GM12878 (cell line): Measurements from ENCODE around the gene ANLN. TPM values are rescaled to one million over a fixed set of nuclear protein-coding genes. Genes with fewer than 3 reads are reported as not detected.
A peak's percentile ranks its signal among the peaks of the same experiment; 100 is the strongest.

Experiments used
- ATAC-seq: fragments of 200-7000 bp; cut with Tn5 transposase; 3 replicates; pipeline ENCODE4 v1.9.1; 2020; ENCODE audit warnings: mild to moderate bottlenecking, moderate library complexity
- BruUV-seq: library from RNA; stranded (reverse); fragments of 400-500 nt; replicated peaks from 2 replicates; lab custom pipeline; 2021; lab: Mats Ljungman, UMichigan
- CTCF ChIA-PET: fragments of 300-600 bp; sonication (Branson Sonifier 250); formaldehyde crosslinking; extraction: SDS; loops from one replicate; lab custom pipeline; 2021; ENCODE audit warnings: inconsistent platforms; lab: Yijun Ruan, JAX
- POLR2A ChIA-PET: fragments of 350-600 bp; formaldehyde crosslinking; extraction: SDS; loops from one replicate; lab custom pipeline; 2021; ENCODE audit warnings: inconsistent platforms; lab: Charles Lee
- RAD21 ChIA-PET: fragments of 300-600 bp; sonication (Branson Sonifier 250); formaldehyde crosslinking; loops from one replicate; lab custom pipeline; 2023; ENCODE audit warnings: antibody characterized with exemption; ENCODE audit not compliant: unreplicated experiment; lab: Charles Lee
- SMC1A ChIA-PET: fragments of 300-600 bp; sonication (Branson Sonifier 250); formaldehyde crosslinking; loops from one replicate; lab custom pipeline; 2023; ENCODE audit not compliant: unreplicated experiment, uncharacterized antibody; lab: Charles Lee
- DNase-seq: peaks from one replicate; pipeline ENCODE4 v3.0.0-alpha.2; 2011; ENCODE audit warnings: low read depth, low spot score
- FAIRE-seq: peaks from 3 replicates; lab custom pipeline; 2011; peaks lifted over from hg19 to GRCh38; lab: Jason Lieb, UNC
- H2AFZ ChIP-seq: 2 replicates; pipeline ENCODE4 v1.6.0; 2011; ENCODE audit warnings: low read depth, low read length, control low read depth; ENCODE audit not compliant: control insufficient read depth
- H3K27ac ChIP-seq: 2 replicates; pipeline ENCODE4 v1.5.1; 2011; ENCODE audit warnings: control low read depth; ENCODE audit not compliant: control insufficient read depth, insufficient read depth
- H3K27me3 ChIP-seq, 2 experiments: replicated peaks in 1 of 2; 2 replicates each; pipeline versions ENCODE4 v1.6.0 to v1.6.1; 2011; ENCODE audit warnings: low read length in 1 of 2; ENCODE audit not compliant: control insufficient read depth in 2 of 2, insufficient read depth in 2 of 2
- H3K36me3 ChIP-seq, 2 experiments: 2 replicates each; pipeline ENCODE4 v1.5.1; 2011; ENCODE audit warnings: low read length in 1 of 2; ENCODE audit not compliant: control insufficient read depth in 2 of 2, insufficient read depth in 2 of 2
- H3K4me1 ChIP-seq: 2 replicates; pipeline ENCODE4 v1.6.1; 2011; ENCODE audit warnings: mild to moderate bottlenecking, low read length, moderate library complexity, mixed read lengths; ENCODE audit not compliant: control insufficient read depth, insufficient read depth
- H3K4me2 ChIP-seq: 2 replicates; pipeline ENCODE4 v1.6.0; 2011; ENCODE audit warnings: control low read depth; ENCODE audit not compliant: control insufficient read depth, insufficient read depth
- H3K4me3 ChIP-seq: fragments of 200-600 bp; sonication (generic); 2 replicates; pipeline ENCODE4 v1.5.1; 2016
- H3K79me2 ChIP-seq: 2 replicates; pipeline ENCODE4 v1.6.0; 2011; ENCODE audit warnings: low read length; ENCODE audit not compliant: control insufficient read depth, insufficient read depth
- H3K9ac ChIP-seq: 2 replicates; pipeline ENCODE4 v1.8.0; 2011; ENCODE audit warnings: low read length, control low read depth, mixed read lengths; ENCODE audit not compliant: control insufficient read depth, insufficient read depth
- H3K9me3 ChIP-seq: replicated peaks from 3 replicates; pipeline ENCODE4 v1.5.1; 2011; ENCODE audit warnings: mild to moderate bottlenecking, low read length; ENCODE audit not compliant: control insufficient read depth, insufficient read depth
- H4K20me1 ChIP-seq: 2 replicates; pipeline ENCODE4 v1.6.0; 2011; ENCODE audit not compliant: control insufficient read depth, insufficient read depth
- BHLHE40 ChIP-seq, 2 experiments: fragments of 450-650 bp in 1 of 2; IDR thresholded peaks; 2 replicates each; pipeline ENCODE4 v1.6.1; 2011 to 2017; ENCODE audit warnings: low read depth in 2 of 2, borderline replicate concordance in 1 of 2, improper control_type of control experiment in 1 of 2, low read length in 1 of 2, mild to moderate bottlenecking in 1 of 2
- DPF2 ChIP-seq: fragments of 450-650 bp; IDR thresholded peaks from 2 replicates; pipeline ENCODE4 v1.6.1; 2017; ENCODE audit warnings: mild to moderate bottlenecking
- POLR2A ChIP-seq: IDR thresholded peaks from 2 replicates; pipeline ENCODE4 v1.6.1; 2011; ENCODE audit warnings: low read depth, mild to moderate bottlenecking, low read length
- POLR2AphosphoS2 ChIP-seq: IDR thresholded peaks from 2 replicates; pipeline ENCODE4 v1.6.1; 2011; ENCODE audit warnings: low read depth, mild to moderate bottlenecking, low read length, improper control_type of control experiment, moderate library complexity
- RUNX3 ChIP-seq: IDR thresholded peaks from 2 replicates; pipeline ENCODE4 v1.6.1; 2012; ENCODE audit warnings: low read length, inconsistent platforms
- WGBS: methylation state at CpG from one replicate; pipeline ENCODE4 v1.1.6; 2016; ENCODE audit warnings: low lambda C conversion rate; ENCODE audit not compliant: insufficient replicate concordance, insufficient coverage; ENCODE audit errors: missing lambda C conversion rate; 5-methylcytosine and 5-hydroxymethylcytosine counted together
- in situ Hi-C: fragments of 300-500 bp; cut with MboI; formaldehyde crosslinking; loops from 9 replicates; pipeline ENCODE4 v1.14.3; 2018; ENCODE audit warnings: mixed read lengths
- intact Hi-C: fragments of 100-400 bp; cut with micrococcal nuclease; formaldehyde crosslinking; loops from one replicate; pipeline ENCODE4 v1.14.2; 2022; ENCODE audit not compliant: unreplicated experiment
- polyA plus RNA-seq, 11 experiments: library from polyadenylated mRNA; depleted of rRNA in 4 of 11; unstranded in 6 of 11; stranded (reverse) in 5 of 11; fragments of >200 nt; fragmentation: Nextera tagmentation in 4 of 11; fragmentation: Illumina TruSeq in 1 of 11; extraction: Ambion mirVana in 4 of 11; extraction: Trizol in 1 of 11; gene quantifications; 1 replicate in 1 of 11; 2 replicates in 10 of 11; pipeline versions ENCODE4 v1.2.1 to v1.2.3, GENCODE V29; 2011 to 2016; ENCODE audit warnings: inconsistent platforms in 2 of 11, missing spikeins in 2 of 11, low read depth in 1 of 11
- total RNA-seq, 4 experiments: library from RNA; depleted of rRNA in 3 of 4; stranded (reverse); fragments of >200 nt in 3 of 4; fragmentation: Illumina TruSeq in 1 of 4; extraction: Trizol in 1 of 4; gene quantifications; 2 replicates each; pipeline versions ENCODE4 v1.2.1 to v1.2.3, GENCODE V29; 2013 to 2021
- TF ChIP-seq, protein P1 (sequence below): IDR thresholded peaks from 2 replicates; pipeline ENCODE4 v1.6.1; 2011; ENCODE audit warnings: mild to moderate bottlenecking, low read depth, low read length, moderate library complexity; ENCODE audit not compliant: insufficient replicate concordance

ANLN gene
- total and polyA plus RNA-seq, 10 of the 15 experiments (the other 5 are each of a cell fraction or from before 2014, with no cell fraction given), result 9.5 to 32.1 (median 24.2) TPM

- in situ Hi-C loops, result no loop called here
- SMC1A ChIA-PET, result interaction anchor here (0.7 to 1.5 kb wide), 7 partner anchors 13 to 728 kb away, joined by 3 to 5 read pairs (median 3); no protein-coding TSS in a partner anchor
These were observed 84.8 kb downstream of the ANLN start for GRCh38 chr7:36474283-36475010.

More at GRCh38 chr7:36474283-36475010, 84.8 kb downstream of the ANLN start:
- no peaks in the 10 kb centered on the region for H3K9me3 ChIP-seq
- TF ChIP-seq, protein P1, sequence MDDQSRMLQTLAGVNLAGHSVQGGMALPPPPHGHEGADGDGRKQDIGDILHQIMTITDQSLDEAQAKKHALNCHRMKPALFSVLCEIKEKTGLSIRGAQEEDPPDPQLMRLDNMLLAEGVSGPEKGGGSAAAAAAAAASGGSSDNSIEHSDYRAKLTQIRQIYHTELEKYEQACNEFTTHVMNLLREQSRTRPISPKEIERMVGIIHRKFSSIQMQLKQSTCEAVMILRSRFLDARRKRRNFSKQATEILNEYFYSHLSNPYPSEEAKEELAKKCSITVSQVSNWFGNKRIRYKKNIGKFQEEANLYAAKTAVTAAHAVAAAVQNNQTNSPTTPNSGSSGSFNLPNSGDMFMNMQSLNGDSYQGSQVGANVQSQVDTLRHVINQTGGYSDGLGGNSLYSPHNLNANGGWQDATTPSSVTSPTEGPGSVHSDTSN, result no peak
- no peak for TF ChIP-seq POLR2AphosphoS2
- TF ChIP-seq DPF2, result no peak
- peak; percentile 51; the same call in 1 of the 2 replicates for TF ChIP-seq RUNX3
- no peak for TF ChIP-seq POLR2A
- TF ChIP-seq BHLHE40 (IDR thresholded peaks at IDR 0.05; ENCODE audit: borderline replicate concordance in 1 of 2, low read depth in 2 of 2, low read length in 1 of 2), result no peak
- ATAC-seq, result peak; percentile 13
- H3K36me3 ChIP-seq, result no peaks in the 10 kb centered on the region
- no peaks in the 10 kb centered on the region for H3K4me1 ChIP-seq
- intact Hi-C loops, result loop anchor here (1.0 to 5.0 kb wide), 3 partner anchors 196 to 723 kb away; no protein-coding TSS in a partner anchor
- no TSS peak for BruUV-seq
- CTCF ChIA-PET, result interaction anchor here (1.0 to 6.1 kb wide), 7 partner anchors 33 to 726 kb away, joined by 3 to 29 read pairs (median 7); no protein-coding TSS in a partner anchor
- H3K79me2 ChIP-seq, result no peaks in the 10 kb centered on the region
- RAD21 ChIA-PET, result interaction anchor here (0.6 to 2.2 kb wide), 3 partner anchors 167 to 707 kb away, joined by 3 to 7 read pairs (median 4); no protein-coding TSS in a partner anchor
- no peak overlapping the region for H3K27ac ChIP-seq
- no peak overlapping the region for H2AFZ ChIP-seq
- FAIRE-seq, result no peak
- 51% methylated on average over 6 of the region's 6 CpGs for WGBS
- no peaks in the 10 kb centered on the region; a peak in 1 of 4 replicates for H3K27me3 ChIP-seq
- H4K20me1 ChIP-seq, result no peaks in the 10 kb centered on the region
- no peak overlapping the region for H3K4me3 ChIP-seq
- POLR2A ChIA-PET, result interaction anchor here (0.5 kb wide), 1 partner anchor 991 kb away, joined by 5 read pairs; no protein-coding TSS in a partner anchor
- H3K4me2 ChIP-seq, result no peak overlapping the region
- H3K9ac ChIP-seq, result no peak overlapping the region
- DNase-seq, result no peak
